HEK293 (cell line): ENCODE results near the gene COQ3.

Experiments used
- CTCF ChIA-PET: fragments of 350-600 bp; formaldehyde crosslinking; extraction: SDS; loops from one replicate; lab custom pipeline; 2021; ENCODE audit warnings: antibody characterized with exemption; lab: Yijun Ruan, JAX
- POLR2A ChIA-PET: fragments of 300-600 bp; formaldehyde crosslinking; extraction: SDS; loops from one replicate; lab custom pipeline; 2020; ENCODE audit warnings: antibody characterized with exemption, inconsistent platforms; lab: Yijun Ruan, JAX
- H3K27ac ChIP-seq: fragments of 200-500 bp; sonication (Bioruptor generic); 2 replicates; pipeline ENCODE4 v1.5.1; 2014; ENCODE audit warnings: low read depth, low read length, control low read depth, inconsistent platforms; ENCODE audit errors: extremely low read depth
- H3K36me3 ChIP-seq, 2 experiments: fragments of 200-500 bp in 1 of 2; sonication (Bioruptor generic) in 1 of 2; 1 replicate in 1 of 2; 2 replicates in 1 of 2; pipeline ENCODE4 v1.5.1; 2014 to 2017; ENCODE audit warnings: inconsistent platforms in 2 of 2, low read length in 2 of 2; ENCODE audit not compliant: control insufficient read depth in 2 of 2, insufficient read depth in 1 of 2
- H3K4me1 ChIP-seq: fragments of 200-500 bp; sonication (Bioruptor generic); 2 replicates; pipeline ENCODE4 v1.5.1; 2014; ENCODE audit warnings: mild to moderate bottlenecking, low read length, inconsistent platforms; ENCODE audit not compliant: control insufficient read depth, insufficient read depth
- H3K4me3 ChIP-seq: 2 replicates; pipeline ENCODE4 v1.5.1; 2011; ENCODE audit warnings: low read depth, mild to moderate bottlenecking, control low read depth, low read length, moderate library complexity
- H3K9me3 ChIP-seq: fragments of 200-500 bp; sonication (Bioruptor generic); 2 replicates; pipeline ENCODE4 v1.5.1; 2014; ENCODE audit warnings: low read depth, low read length, inconsistent platforms; ENCODE audit not compliant: control insufficient read depth, insufficient read depth
- EGR2 ChIP-seq: fragments of 450-650 bp; formaldehyde crosslinking; IDR thresholded peaks from 2 replicates; pipeline ENCODE4 v1.5.1; 2016; ENCODE audit warnings: low read depth, missing biosample characterization, missing genetic modification characterization
- MZF1 ChIP-seq: fragments of 450-650 bp; formaldehyde crosslinking; IDR thresholded peaks from 2 replicates; pipeline ENCODE4 v1.5.1; 2017; ENCODE audit warnings: missing biosample characterization, missing genetic modification characterization, borderline replicate concordance
- OSR2 ChIP-seq: fragments of 450-650 bp; formaldehyde crosslinking; IDR thresholded peaks from 2 replicates; pipeline ENCODE4 v1.5.1; 2016; ENCODE audit warnings: missing biosample characterization, missing genetic modification characterization
- PRDM4 ChIP-seq: fragments of 450-650 bp; formaldehyde crosslinking; IDR thresholded peaks from 2 replicates; pipeline ENCODE4 v1.5.1; 2017; ENCODE audit warnings: missing biosample characterization, missing genetic modification characterization
- WT1 ChIP-seq: fragments of 450-650 bp; formaldehyde crosslinking; IDR thresholded peaks from 2 replicates; pipeline ENCODE4 v1.5.1; 2016; ENCODE audit warnings: missing biosample characterization, missing genetic modification characterization
- ZBTB21 ChIP-seq: fragments of 450-650 bp; formaldehyde crosslinking; IDR thresholded peaks from 2 replicates; pipeline ENCODE4 v1.5.1; 2017; ENCODE audit warnings: missing biosample characterization, missing genetic modification characterization
- ZBTB44 ChIP-seq: fragments of 450-650 bp; IDR thresholded peaks from 2 replicates; pipeline ENCODE4 v1.5.1; 2018; ENCODE audit warnings: missing biosample characterization, mild to moderate bottlenecking, missing genetic modification characterization
- ZBTB49 ChIP-seq: fragments of 450-650 bp; formaldehyde crosslinking; IDR thresholded peaks from 2 replicates; pipeline ENCODE4 v1.5.1; 2016; ENCODE audit warnings: missing biosample characterization, missing genetic modification characterization, low read depth
- ZBTB7A ChIP-seq: fragments of 450-650 bp; formaldehyde crosslinking; IDR thresholded peaks from 2 replicates; pipeline ENCODE4 v1.5.1; 2016; ENCODE audit warnings: low read depth, missing biosample characterization, missing genetic modification characterization
- ZFP69B ChIP-seq: fragments of 450-650 bp; formaldehyde crosslinking; IDR thresholded peaks from 2 replicates; pipeline ENCODE4 v1.5.1; 2016; ENCODE audit warnings: missing biosample characterization, missing genetic modification characterization
- ZNF114 ChIP-seq: fragments of 450-650 bp; formaldehyde crosslinking; IDR thresholded peaks from 2 replicates; pipeline ENCODE4 v1.5.0; 2017; ENCODE audit warnings: missing biosample characterization, missing genetic modification characterization
- ZNF146 ChIP-seq: fragments of 450-650 bp; formaldehyde crosslinking; IDR thresholded peaks from 2 replicates; pipeline ENCODE4 v1.5.1; 2016; ENCODE audit warnings: missing biosample characterization, missing genetic modification characterization
- ZNF23 ChIP-seq: fragments of 450-650 bp; formaldehyde crosslinking; IDR thresholded peaks from 2 replicates; pipeline ENCODE4 v1.5.1; 2016; ENCODE audit warnings: missing biosample characterization, missing genetic modification characterization, borderline replicate concordance
- ZNF366 ChIP-seq: fragments of 450-650 bp; formaldehyde crosslinking; conservative IDR thresholded peaks from 2 replicates; pipeline ENCODE4 v1.5.1; 2016; ENCODE audit warnings: missing biosample characterization, missing genetic modification characterization
- ZNF488 ChIP-seq: fragments of 450-650 bp; formaldehyde crosslinking; IDR thresholded peaks from 2 replicates; pipeline ENCODE4 v1.5.1; 2016; ENCODE audit warnings: missing biosample characterization, missing genetic modification characterization
- ZNF518A ChIP-seq: fragments of 450-650 bp; formaldehyde crosslinking; conservative IDR thresholded peaks from 2 replicates; pipeline ENCODE4 v1.5.1; 2016; ENCODE audit warnings: low read depth, missing biosample characterization, missing genetic modification characterization
- ZNF654 ChIP-seq: fragments of 450-650 bp; formaldehyde crosslinking; IDR thresholded peaks from 2 replicates; pipeline ENCODE4 v1.5.1; 2016; ENCODE audit warnings: low read depth, missing biosample characterization, missing genetic modification characterization
- ZNF660 ChIP-seq: fragments of 450-650 bp; IDR thresholded peaks from 2 replicates; pipeline ENCODE4 v1.5.1; 2018; ENCODE audit warnings: missing biosample characterization, mild to moderate bottlenecking, missing genetic modification characterization
- ZNF701 ChIP-seq: fragments of 450-650 bp; formaldehyde crosslinking; IDR thresholded peaks from 2 replicates; pipeline ENCODE4 v1.5.1; 2016; ENCODE audit warnings: missing biosample characterization, missing genetic modification characterization
- ZNF837 ChIP-seq: fragments of 450-650 bp; formaldehyde crosslinking; IDR thresholded peaks from 2 replicates; pipeline ENCODE4 v1.5.1; 2016; ENCODE audit warnings: missing biosample characterization, missing genetic modification characterization
- ZNF843 ChIP-seq: fragments of 450-650 bp; formaldehyde crosslinking; IDR thresholded peaks from 2 replicates; pipeline ENCODE4 v1.5.1; 2016; ENCODE audit warnings: missing biosample characterization, missing genetic modification characterization
- ZSCAN16 ChIP-seq: fragments of 450-650 bp; formaldehyde crosslinking; IDR thresholded peaks from 2 replicates; pipeline ENCODE4 v1.5.1; 2016; ENCODE audit warnings: missing biosample characterization, missing genetic modification characterization
- ZSCAN30 ChIP-seq: fragments of 450-650 bp; IDR thresholded peaks from 2 replicates; pipeline ENCODE4 v1.5.1; 2018; ENCODE audit warnings: missing biosample characterization, mild to moderate bottlenecking, missing genetic modification characterization, moderate library complexity

Gene COQ3

GRCh38 chr6:99330159-99330558 is 63.8 kb downstream of the COQ3 start:
- Histone ChIP-seq H3K9me3 (no peaks in the 10 kb centered on the region), H3K27ac (no peak overlapping the region), H3K36me3 (peaks cover 0 to 60% of the 10 kb centered on the region in 2 experiments; a peak in 2 of 3 replicates), H3K4me3 (no peak overlapping the region), H3K4me1 (no peaks in the 10 kb centered on the region)
- TF ChIP-seq ZNF654 (peak; percentile 58), ZNF843 (tag by site-specific recombination) (peak; percentile 34; the same call in 1 of the 2 replicates), ZSCAN30 (tag by site-specific recombination) (0 out of 2 replicates have a peak, but pooled peaks have one; percentile 27), ZSCAN16 (no peak), ZNF518A (tag by site-specific recombination) (no peak), ZBTB44 (0 out of 2 replicates have a peak, but pooled peaks have one; percentile 13), MZF1 (tag by site-specific recombination) (peak; percentile 82; the same call in 1 of the 2 replicates), OSR2 (0 out of 2 replicates have a peak, but pooled peaks have one; percentile 20), PRDM4 (tag by site-specific recombination) (peak; percentile 71), ZNF660 (tag by site-specific recombination) (0 out of 2 replicates have a peak, but pooled peaks have one; percentile 34), ZNF837 (no peak)
- ChIA-PET POLR2A (interaction anchor here (0.9 to 2.0 kb wide), 5 partner anchors 15 to 95 kb away, joined by 3 to 11 read pairs (median 3); partner anchors contain the start of genes COQ3 and PNISR), CTCF (interaction anchor here (0.6 to 6.1 kb wide), 64 partner anchors 9 to 733 kb away, joined by 3 to 125 read pairs (median 4); partner anchors contain the start of genes COQ3 and FAXC)

- H3K36me3 ChIP-seq: peaks cover 0 to 69% of the 10 kb centered on the region in 2 experiments
- no peak overlapping the region for H3K4me3 ChIP-seq
- CTCF ChIA-PET: interaction anchor here (1.0 to 2.1 kb wide), 2 partner anchors 10 to 70 kb away, joined by 4 to 5 read pairs; no protein-coding TSS in a partner anchor
- no peaks in the 10 kb centered on the region for H3K9me3 ChIP-seq
- POLR2A ChIA-PET: no interaction called here
- no peaks in the 10 kb centered on the region for H3K4me1 ChIP-seq
- H3K27ac ChIP-seq: no peak overlapping the region
- TF ChIP-seq ZFP69B (tag by site-specific recombination) (no peak), ZNF146 (tag by site-specific recombination) (no peak), ZNF843 (tag by site-specific recombination) (no peak), ZNF23 (no peak), ZNF701 (no peak), EGR2 (tag by site-specific recombination) (no peak), ZBTB49 (no peak), ZBTB21 (tag by site-specific recombination) (no peak), ZNF488 (no peak), ZBTB7A (tag by site-specific recombination) (no peak), ZNF114 (tag by site-specific recombination) (no peak), WT1 (tag by site-specific recombination) (no peak), ZNF366 (tag by site-specific recombination) (no peak)
These were observed 69.0 kb downstream of the COQ3 start for GRCh38 chr6:99324996-99325395.
